Ishikawa (cell line): ENCODE measurements around the gene MPZ.

Experiments
- CEBPB ChIP-seq: IDR thresholded peaks from 2 replicates; pipeline ENCODE4 v1.6.1; 2012
- CREB1 ChIP-seq: IDR thresholded peaks from 2 replicates; pipeline ENCODE4 v1.6.1; 2012; ENCODE audit warnings: low read depth
- EGR1 ChIP-seq: IDR thresholded peaks from 2 replicates; pipeline ENCODE4 v1.6.1; 2012
- EP300 ChIP-seq: IDR thresholded peaks from 2 replicates; pipeline ENCODE4 v1.6.1; 2012; ENCODE audit warnings: borderline replicate concordance
- FOXM1 ChIP-seq: IDR thresholded peaks from 2 replicates; pipeline ENCODE4 v1.6.1; 2012; ENCODE audit warnings: low read depth, borderline replicate concordance
- MAX ChIP-seq: IDR thresholded peaks from 2 replicates; pipeline ENCODE4 v1.6.1; 2012
- NFIC ChIP-seq: IDR thresholded peaks from 2 replicates; pipeline ENCODE4 v1.6.1; 2012
- RAD21 ChIP-seq: IDR thresholded peaks from 2 replicates; pipeline ENCODE4 v1.6.1; 2012; ENCODE audit warnings: low read depth
- REST ChIP-seq: IDR thresholded peaks from 2 replicates; pipeline ENCODE4 v1.6.1; 2012; ENCODE audit warnings: low read depth, mild to moderate bottlenecking
- TAF1 ChIP-seq: IDR thresholded peaks from 2 replicates; pipeline ENCODE4 v1.6.1; 2012; ENCODE audit warnings: low read depth, mild to moderate bottlenecking
- TCF12 ChIP-seq: IDR thresholded peaks from 2 replicates; pipeline ENCODE4 v1.6.1; 2012; ENCODE audit warnings: low read depth
- TEAD4 ChIP-seq: IDR thresholded peaks from 2 replicates; pipeline ENCODE4 v1.6.1; 2012
- USF1 ChIP-seq: IDR thresholded peaks from 2 replicates; pipeline ENCODE4 v1.6.1; 2012
- ZBTB7A ChIP-seq: IDR thresholded peaks from 2 replicates; pipeline ENCODE4 v1.6.1; 2012; ENCODE audit warnings: low read depth

- no peak for TF ChIP-seq CREB1
- no peak for TF ChIP-seq MAX
- TF ChIP-seq EP300 = no peak
- TF ChIP-seq REST = no peak
- TF ChIP-seq TCF12 = no peak
- no peak for TF ChIP-seq NFIC
- no peak for TF ChIP-seq CEBPB
- no peak for TF ChIP-seq RAD21
- TF ChIP-seq USF1 = no peak
- TF ChIP-seq TAF1 = no peak
- TF ChIP-seq FOXM1 = no peak
- TF ChIP-seq ZBTB7A = no peak
- no peak for TF ChIP-seq TEAD4
- no peak for TF ChIP-seq EGR1
Observed at GRCh38 chr1:161333166-161333565, 23.4 kb upstream of the MPZ start.
